Endodermal cell (in vitro differentiated cells): ENCODE results near the gene TBXAS1. TPM values are rescaled to one million over a fixed set of nuclear protein-coding genes. Genes with fewer than 3 reads are reported as not detected.

Experiments used
- DNase-seq: peaks from one replicate; pipeline ENCODE4 v3.0.0-alpha.2; 2017
- H3K27ac ChIP-seq: 2 replicates; pipeline ENCODE4 v1.5.1; 2013; ENCODE audit warnings: mild to moderate bottlenecking, low read depth, low read length, moderate library complexity
- H3K27me3 ChIP-seq: 2 replicates; pipeline ENCODE4 v1.6.1; 2013; ENCODE audit warnings: mild to moderate bottlenecking, low read length, moderate library complexity; ENCODE audit not compliant: insufficient read depth, control insufficient read depth, poor library complexity, severe bottlenecking
- H3K36me3 ChIP-seq: 2 replicates; pipeline ENCODE4 v1.7.0; 2013; ENCODE audit warnings: mild to moderate bottlenecking, low read length, moderate library complexity; ENCODE audit not compliant: control insufficient read depth, insufficient read depth
- H3K4me1 ChIP-seq: one replicate; pipeline ENCODE4 v1.7.0; 2013; ENCODE audit warnings: low read length; ENCODE audit not compliant: control insufficient read depth, insufficient read depth
- H3K4me3 ChIP-seq: 2 replicates; pipeline ENCODE4 v1.5.1; 2013; ENCODE audit warnings: mild to moderate bottlenecking, low read length, moderate library complexity
- H3K9ac ChIP-seq: 2 replicates; pipeline ENCODE4 v1.6.1; 2013; ENCODE audit warnings: mild to moderate bottlenecking, low read length, moderate library complexity; ENCODE audit not compliant: poor library complexity, severe bottlenecking; ENCODE audit errors: extremely low read depth
- H3K9me3 ChIP-seq: 2 replicates; pipeline ENCODE4 v1.6.1; 2013; ENCODE audit warnings: mild to moderate bottlenecking, low read length, moderate library complexity; ENCODE audit not compliant: control insufficient read depth
- H3K27ac Mint-ChIP-seq: 2 replicates; pipeline ENCODE4 v1.8.0; 2020; ENCODE audit warnings: mixed read lengths
- H3K27me3 Mint-ChIP-seq: 2 replicates; pipeline ENCODE4 v1.8.0; 2021; ENCODE audit warnings: mild to moderate bottlenecking, mixed read lengths; ENCODE audit not compliant: insufficient read depth
- H3K36me3 Mint-ChIP-seq: 2 replicates; pipeline ENCODE4 v1.8.0; 2020; ENCODE audit warnings: low read depth, mixed read lengths
- H3K4me1 Mint-ChIP-seq: 2 replicates; pipeline ENCODE4 v1.8.0; 2020; ENCODE audit warnings: mixed read lengths
- H3K4me3 Mint-ChIP-seq: 2 replicates; pipeline ENCODE4 v1.8.0; 2020; ENCODE audit warnings: mild to moderate bottlenecking, moderate library complexity, mixed read lengths
- H3K9me3 Mint-ChIP-seq: 2 replicates; pipeline ENCODE4 v1.8.0; 2020; ENCODE audit warnings: mild to moderate bottlenecking, mixed read lengths
- WGBS, 2 experiments: methylation state at CpG; one replicate each; pipeline versions ENCODE4 v1.1.5 to v1.1.7; 2013; ENCODE audit warnings: missing lambda C conversion rate in 2 of 2, mixed read lengths in 1 of 2; ENCODE audit not compliant: insufficient coverage in 1 of 2, insufficient read length in 1 of 2; 5-methylcytosine and 5-hydroxymethylcytosine counted together
- total RNA-seq, 2 donors: library from RNA; stranded (reverse); fragmentation: NEBNext Ultra II Directional in 1 of 2; extraction: Animal tissue kit (Norgen Biotek cat#: 25700) in 1 of 2; gene quantifications; 2 replicates in 1 of 2; 3 replicates in 1 of 2; pipeline ENCODE4 v1.2.1, GENCODE V29; 2021
- TF ChIP-seq, protein P1 (sequence below): fragments of 200-600 bp; sonication (generic); conservative IDR thresholded peaks from 2 replicates; pipeline ENCODE4 v1.5.0; 2021; ENCODE audit warnings: antibody characterized with exemption, mild to moderate bottlenecking

TBXAS1 gene
- total RNA-seq, 2 donors from 2014 or later, result 7.6 to 13.5 TPM

DNA sequence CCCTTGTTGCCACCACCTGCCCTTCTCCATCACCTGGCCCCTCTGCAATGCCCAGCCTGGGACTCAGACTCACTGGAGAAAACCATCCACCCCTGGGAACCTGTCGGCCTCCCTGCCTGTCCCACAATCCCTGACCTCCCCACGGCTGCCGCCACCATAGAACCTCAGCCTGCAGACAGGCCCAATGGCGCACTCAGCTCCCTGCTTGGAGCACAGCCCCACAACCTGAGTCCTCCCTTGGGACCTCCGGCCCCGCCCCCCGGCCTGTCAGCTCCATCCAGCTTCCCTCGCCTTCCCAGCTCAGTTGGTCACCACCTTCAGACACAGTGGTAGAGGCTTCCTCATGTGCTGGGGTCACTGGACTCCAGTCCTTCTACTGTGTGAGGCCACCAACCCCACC lies 192.5 kb downstream of the TBXAS1 start:
- Histone ChIP-seq H3K4me3 (no peak overlapping the region), H3K27me3 (no peaks in the 10 kb centered on the region), H3K4me1 (no peaks in the 10 kb centered on the region), H3K9ac (no peak overlapping the region), H3K27ac (no peak overlapping the region), H3K9me3 (no peaks in the 10 kb centered on the region), H3K36me3 (no peaks in the 10 kb centered on the region)
- Mint-ChIP-seq H3K4me3 (no peak overlapping the region), H3K36me3 (no peaks in the 10 kb centered on the region), H3K4me1 (no peaks in the 10 kb centered on the region), H3K9me3 (no peaks in the 10 kb centered on the region), H3K27me3 (no peaks in the 10 kb centered on the region), H3K27ac (no peak overlapping the region)
- 93 to 100% methylated on average over 4 to 8 of the region's 8 CpGs for WGBS, 2 experiments
- no peak for DNase-seq
- TF ChIP-seq, protein P1, sequence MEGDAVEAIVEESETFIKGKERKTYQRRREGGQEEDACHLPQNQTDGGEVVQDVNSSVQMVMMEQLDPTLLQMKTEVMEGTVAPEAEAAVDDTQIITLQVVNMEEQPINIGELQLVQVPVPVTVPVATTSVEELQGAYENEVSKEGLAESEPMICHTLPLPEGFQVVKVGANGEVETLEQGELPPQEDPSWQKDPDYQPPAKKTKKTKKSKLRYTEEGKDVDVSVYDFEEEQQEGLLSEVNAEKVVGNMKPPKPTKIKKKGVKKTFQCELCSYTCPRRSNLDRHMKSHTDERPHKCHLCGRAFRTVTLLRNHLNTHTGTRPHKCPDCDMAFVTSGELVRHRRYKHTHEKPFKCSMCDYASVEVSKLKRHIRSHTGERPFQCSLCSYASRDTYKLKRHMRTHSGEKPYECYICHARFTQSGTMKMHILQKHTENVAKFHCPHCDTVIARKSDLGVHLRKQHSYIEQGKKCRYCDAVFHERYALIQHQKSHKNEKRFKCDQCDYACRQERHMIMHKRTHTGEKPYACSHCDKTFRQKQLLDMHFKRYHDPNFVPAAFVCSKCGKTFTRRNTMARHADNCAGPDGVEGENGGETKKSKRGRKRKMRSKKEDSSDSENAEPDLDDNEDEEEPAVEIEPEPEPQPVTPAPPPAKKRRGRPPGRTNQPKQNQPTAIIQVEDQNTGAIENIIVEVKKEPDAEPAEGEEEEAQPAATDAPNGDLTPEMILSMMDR, result no peak

DNA sequence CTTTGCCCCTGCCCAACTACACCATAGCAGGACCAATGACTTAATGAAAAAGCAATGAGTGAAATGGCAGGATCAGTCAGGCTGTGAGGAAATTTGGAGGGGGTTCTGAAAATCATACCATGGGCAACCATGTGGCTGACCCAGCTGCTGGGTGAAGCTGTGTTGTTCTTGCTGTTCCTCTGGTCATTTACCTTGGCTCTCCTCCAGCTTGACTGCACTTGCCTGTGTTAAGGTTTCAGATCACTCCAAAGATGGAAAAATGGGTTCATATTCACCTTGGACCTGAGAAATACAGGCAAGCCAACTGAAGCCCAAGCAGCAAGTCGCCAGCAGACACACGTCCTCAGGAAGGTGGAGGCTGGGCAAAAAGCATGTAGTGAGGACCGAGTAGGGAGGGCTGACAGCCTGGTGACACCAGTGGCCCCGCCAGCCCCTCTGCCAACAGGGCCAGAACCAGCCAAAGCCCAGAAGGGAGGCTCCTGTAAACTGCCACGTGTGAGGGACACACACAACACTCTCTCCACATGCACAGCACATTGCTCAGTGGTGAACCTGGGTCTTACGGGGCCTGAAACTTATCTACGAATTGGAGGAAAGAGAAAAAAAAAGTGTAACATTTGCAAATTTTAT lies 193.6 kb downstream of the TBXAS1 start:
- H3K27me3 ChIP-seq, result no peaks in the 10 kb centered on the region
- no peaks in the 10 kb centered on the region for H3K27me3 Mint-ChIP-seq
- H3K27ac ChIP-seq, result no peak overlapping the region
- H3K4me1 Mint-ChIP-seq, result no peaks in the 10 kb centered on the region
- TF ChIP-seq, protein P1, result no peak
- no peak overlapping the region for H3K27ac Mint-ChIP-seq
- H3K9me3 ChIP-seq, result no peaks in the 10 kb centered on the region
- 91% methylated on average over 7 of the region's 7 CpGs; no CpG with 5 or more reads in 1 of the 2 experiments for WGBS, 2 experiments
- H3K4me1 ChIP-seq, result no peaks in the 10 kb centered on the region
- H3K4me3 Mint-ChIP-seq, result no peak overlapping the region
- no peak overlapping the region for H3K9ac ChIP-seq
- no peaks in the 10 kb centered on the region for H3K36me3 ChIP-seq
- DNase-seq, result no peak
- no peaks in the 10 kb centered on the region for H3K9me3 Mint-ChIP-seq
- H3K4me3 ChIP-seq, result no peak overlapping the region
- no peaks in the 10 kb centered on the region for H3K36me3 Mint-ChIP-seq

DNA sequence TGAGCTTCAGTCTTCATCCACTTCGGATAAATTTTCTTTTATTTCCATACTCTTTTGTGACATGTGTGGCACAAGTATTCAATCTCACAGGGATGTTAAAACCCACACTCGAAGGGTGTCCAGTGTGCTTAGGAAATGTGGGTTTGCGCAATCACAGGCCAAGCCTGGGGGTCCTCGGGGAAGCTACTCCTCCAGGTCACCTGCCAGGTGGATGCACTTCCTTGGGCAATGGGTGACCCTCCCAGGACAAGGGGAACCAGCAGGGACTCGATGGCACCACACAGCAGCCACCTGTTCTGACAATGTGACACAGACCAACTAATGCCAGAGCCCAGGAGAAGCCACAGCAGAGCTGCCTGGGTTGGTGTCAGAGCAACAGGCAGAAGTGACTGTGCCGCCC lies 194.7 kb downstream of the TBXAS1 start:
- Histone ChIP-seq H3K9me3 (no peaks in the 10 kb centered on the region), H3K27me3 (no peaks in the 10 kb centered on the region), H3K27ac (no peak overlapping the region), H3K4me3 (no peak overlapping the region), H3K4me1 (no peaks in the 10 kb centered on the region), H3K9ac (no peak overlapping the region), H3K36me3 (no peaks in the 10 kb centered on the region)
- Mint-ChIP-seq H3K9me3 (no peaks in the 10 kb centered on the region), H3K27ac (no peak overlapping the region), H3K4me3 (no peak overlapping the region), H3K27me3 (no peaks in the 10 kb centered on the region), H3K36me3 (no peaks in the 10 kb centered on the region), H3K4me1 (no peaks in the 10 kb centered on the region)
- 92 to 96% methylated on average over 4 to 6 of the region's 6 CpGs for WGBS, 2 experiments
- DNase-seq, result no peak
- TF ChIP-seq, protein P1, result no peak
